GM21576 (cell line): Measurements from ENCODE around the gene MRPS34.

ENCODE experiments used
- ATAC-seq: cut with Tn5 transposase; IDR thresholded peaks from one replicate; pipeline ENCODE4 v1.9.1; 2021; ENCODE audit warnings: mild to moderate bottlenecking, moderate library complexity; ENCODE audit not compliant: unreplicated experiment

Gene MRPS34

GRCh38 chr16:1771188-1771863 is 1.6 kb downstream of the MRPS34 start, which contains the start of gene NME3:
NME3 (minus strand) TSS chr16:1771543; CDS start chr16:1771534, 9 bp downstream.
- no peak for ATAC-seq

GRCh38 chr16:1770328-1771187 is 2.4 kb downstream of the MRPS34 start:
- ATAC-seq = no peak

GRCh38 chr16:1769402-1770300 is 3.3 kb downstream of the MRPS34 start:
- ATAC-seq = no peak

GRCh38 chr16:1768767-1769401 is 4.0 kb downstream of the MRPS34 start:
- no peak for ATAC-seq

GRCh38 chr16:1768061-1768766 is 4.7 kb downstream of the MRPS34 start:
- ATAC-seq = no peak

GRCh38 chr16:1767116-1767994 is 5.6 kb downstream of the MRPS34 start:
- no peak for ATAC-seq

GRCh38 chr16:1766701-1767100 is 6.2 kb downstream of the MRPS34 start:
- ATAC-seq = no peak

GRCh38 chr16:1766231-1766630 is 6.7 kb downstream of the MRPS34 start:
- ATAC-seq = no peak

- no peak for ATAC-seq
These were observed 7.1 kb downstream of the MRPS34 start for GRCh38 chr16:1765826-1766225.

GRCh38 chr16:1764971-1765370 is 8.0 kb downstream of the MRPS34 start:
- ATAC-seq = no peak

- no peak for ATAC-seq
These were observed 9.1 kb downstream of the MRPS34 start for GRCh38 chr16:1763521-1764511.

GRCh38 chr16:1762879-1763520 is 9.9 kb downstream of the MRPS34 start:
- ATAC-seq = no peak

GRCh38 chr16:1762196-1762878 is 10.6 kb downstream of the MRPS34 start:
- ATAC-seq = no peak

- no peak for ATAC-seq
These were observed 11.2 kb downstream of the MRPS34 start for GRCh38 chr16:1761751-1762150.

GRCh38 chr16:1760911-1761310 is 12.0 kb downstream of the MRPS34 start:
- ATAC-seq = no peak

GRCh38 chr16:1759511-1759910 is 13.4 kb downstream of the MRPS34 start:
- no peak for ATAC-seq

- no peak for ATAC-seq
These were observed 14.0 kb downstream of the MRPS34 start for GRCh38 chr16:1758923-1759322.
